WTC11 (cell line): ENCODE results near the gene MPST. TPM values are rescaled to one million over a fixed set of nuclear protein-coding genes. Genes with fewer than 3 reads are reported as not detected.

Experiments
- ATAC-seq: fragments of 200-7000 bp; cut with Tn5 transposase; 2 replicates; pipeline ENCODE4 v1.10.0; 2021; ENCODE audit warnings: mild to moderate bottlenecking, moderate library complexity
- CTCF ChIA-PET: fragments of 300-600 bp; sonication (Branson Sonifier 250); formaldehyde crosslinking; loops from one replicate; lab custom pipeline; 2021; ENCODE audit warnings: antibody characterized with exemption; lab: Charles Lee
- POLR2A ChIA-PET: fragments of 350-600 bp; sonication (Branson Sonifier 250); formaldehyde crosslinking; loops from one replicate; lab custom pipeline; 2021; ENCODE audit warnings: antibody characterized with exemption; lab: Charles Lee
- DNase-seq: peaks from one replicate; pipeline ENCODE4 v3.0.0; 2021; ENCODE audit warnings: low spot score
- H3K27ac Mint-ChIP-seq: 2 replicates; pipeline ENCODE4 v1.8.0; 2021; ENCODE audit warnings: mixed read lengths
- H3K27me3 Mint-ChIP-seq: 2 replicates; pipeline ENCODE4 v1.8.0; 2021; ENCODE audit warnings: low read depth, mild to moderate bottlenecking, moderate library complexity, mixed read lengths
- H3K36me3 Mint-ChIP-seq: 2 replicates; pipeline ENCODE4 v1.8.0; 2021; ENCODE audit warnings: mixed read lengths
- H3K4me1 Mint-ChIP-seq: 2 replicates; pipeline ENCODE4 v1.8.0; 2022; ENCODE audit warnings: mixed read lengths
- H3K4me3 Mint-ChIP-seq: 2 replicates; pipeline ENCODE4 v1.8.0; 2021; ENCODE audit warnings: mild to moderate bottlenecking, moderate library complexity, mixed read lengths
- H3K9me3 Mint-ChIP-seq: 2 replicates; pipeline ENCODE4 v1.8.0; 2021; ENCODE audit warnings: mixed read lengths
- AR ChIP-seq: fragments of 250-450 bp; sonication (Bioruptor Pico); IDR thresholded peaks from 2 replicates; pipeline ENCODE4 v1.9.0; 2021; ENCODE audit warnings: mild to moderate bottlenecking
- CDX4 ChIP-seq: fragments of 250-450 bp; sonication (Bioruptor Pico); IDR thresholded peaks from 2 replicates; pipeline ENCODE4 v1.9.0; 2021; ENCODE audit warnings: moderate library complexity, mild to moderate bottlenecking, inconsistent platforms, borderline replicate concordance
- HMGA2 ChIP-seq: fragments of 250-450 bp; sonication (Bioruptor Pico); IDR thresholded peaks from 2 replicates; pipeline ENCODE4 v1.4.0; 2021; ENCODE audit warnings: mild to moderate bottlenecking, moderate library complexity
- OVOL2 ChIP-seq: fragments of 250-450 bp; sonication (Bioruptor Pico); IDR thresholded peaks from 2 replicates; pipeline ENCODE4 v1.9.0; 2021; ENCODE audit warnings: mild to moderate bottlenecking, borderline replicate concordance
- SOX15 ChIP-seq: fragments of 250-450 bp; sonication (Bioruptor Pico); IDR thresholded peaks from 2 replicates; pipeline ENCODE4 v1.9.0; 2021; ENCODE audit warnings: mild to moderate bottlenecking
- TEAD1 ChIP-seq: sonication (generic); formaldehyde crosslinking; IDR thresholded peaks from 2 replicates; pipeline ENCODE4 v1.8.0; 2022; ENCODE audit warnings: mild to moderate bottlenecking, missing genetic modification reagents
- TEAD4 ChIP-seq: sonication (generic); formaldehyde crosslinking; IDR thresholded peaks from 2 replicates; pipeline ENCODE4 v1.8.0; 2022; ENCODE audit warnings: mild to moderate bottlenecking, missing genetic modification reagents
- ZNF121 ChIP-seq: sonication (generic); formaldehyde crosslinking; IDR thresholded peaks from 2 replicates; pipeline ENCODE4 v1.8.0; 2023; ENCODE audit warnings: missing genetic modification reagents
- ZNF232 ChIP-seq: sonication (generic); formaldehyde crosslinking; IDR thresholded peaks from 2 replicates; pipeline ENCODE4 v1.8.0; 2022; ENCODE audit warnings: mild to moderate bottlenecking, missing genetic modification reagents
- ZNF263 ChIP-seq: sonication (generic); formaldehyde crosslinking; IDR thresholded peaks from 2 replicates; pipeline ENCODE4 v1.8.1; 2022; ENCODE audit warnings: low read depth, mild to moderate bottlenecking, moderate library complexity, missing genetic modification reagents
- total RNA-seq: library from RNA; stranded (reverse); gene quantifications from 3 replicates; pipeline ENCODE4 v1.2.3, GENCODE V29; 2021
- TF ChIP-seq, protein P1 (sequence below): sonication (generic); formaldehyde crosslinking; IDR thresholded peaks from 2 replicates; pipeline ENCODE4 v1.8.1; 2023; ENCODE audit warnings: mild to moderate bottlenecking, missing genetic modification reagents, moderate library complexity
- TF ChIP-seq, protein P2 (sequence below): fragments of 250-450 bp; sonication (Bioruptor Pico); IDR thresholded peaks from 2 replicates; pipeline ENCODE4 v1.9.0; 2021; ENCODE audit warnings: mild to moderate bottlenecking

Gene MPST
- total RNA-seq, 1 experiment from 2014 or later, result 86.6 TPM

- TF ChIP-seq, protein P1, sequence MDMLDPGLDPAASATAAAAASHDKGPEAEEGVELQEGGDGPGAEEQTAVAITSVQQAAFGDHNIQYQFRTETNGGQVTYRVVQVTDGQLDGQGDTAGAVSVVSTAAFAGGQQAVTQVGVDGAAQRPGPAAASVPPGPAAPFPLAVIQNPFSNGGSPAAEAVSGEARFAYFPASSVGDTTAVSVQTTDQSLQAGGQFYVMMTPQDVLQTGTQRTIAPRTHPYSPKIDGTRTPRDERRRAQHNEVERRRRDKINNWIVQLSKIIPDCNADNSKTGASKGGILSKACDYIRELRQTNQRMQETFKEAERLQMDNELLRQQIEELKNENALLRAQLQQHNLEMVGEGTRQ, result no peak
- no peak for TF ChIP-seq CDX4 (CRISPR knock-in tag)
- 0 out of 2 replicates have a peak, but pooled peaks have one; percentile 5 for TF ChIP-seq HMGA2 (CRISPR knock-in tag)
- no peak for TF ChIP-seq AR (CRISPR knock-in tag)
- TF ChIP-seq ZNF121 (CRISPR knock-in tag), result no peak
Observed at GRCh38 chr22:37019309-37020191, at the start of gene MPST, which contains the start of gene TST (continued).

- no peak overlapping the region for H3K4me3 Mint-ChIP-seq
- POLR2A ChIA-PET, result no interaction called here
- DNase-seq (no peak), ATAC-seq (no peak)
- no peaks in the 10 kb centered on the region for H3K36me3 Mint-ChIP-seq
- TF ChIP-seq, protein P2, sequence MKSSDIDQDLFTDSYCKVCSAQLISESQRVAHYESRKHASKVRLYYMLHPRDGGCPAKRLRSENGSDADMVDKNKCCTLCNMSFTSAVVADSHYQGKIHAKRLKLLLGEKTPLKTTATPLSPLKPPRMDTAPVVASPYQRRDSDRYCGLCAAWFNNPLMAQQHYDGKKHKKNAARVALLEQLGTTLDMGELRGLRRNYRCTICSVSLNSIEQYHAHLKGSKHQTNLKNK (CRISPR knock-in tag), result no peak
- TF ChIP-seq, protein P1, result no peak
- TF ChIP-seq OVOL2 (CRISPR knock-in tag) (no peak), ZNF232 (CRISPR knock-in tag) (no peak), TEAD4 (no peak), TEAD1 (no peak), SOX15 (CRISPR knock-in tag) (no peak), ZNF263 (no peak), AR (CRISPR knock-in tag) (no peak)
- H3K4me1 Mint-ChIP-seq, result no peaks in the 10 kb centered on the region
- no peak overlapping the region for H3K27ac Mint-ChIP-seq
- H3K27me3 Mint-ChIP-seq, result no peaks in the 10 kb centered on the region
- CTCF ChIA-PET, result interaction anchor here (1.3 to 2.2 kb wide), 3 partner anchors 9 to 115 kb away, joined by 3 to 7 read pairs (median 3); no protein-coding TSS in a partner anchor
- H3K9me3 Mint-ChIP-seq, result no peaks in the 10 kb centered on the region
Observed at GRCh38 chr22:36971341-36972125, 48.0 kb upstream of the MPST start.
